Right ventricle myocardium superior (tissue), 1 donor: ENCODE data around the gene SMAD1. TPM values are rescaled to one million over a fixed set of nuclear protein-coding genes. Genes with fewer than 3 reads are reported as not detected.
"Not testable (repeated sequence)": the region's sequence is repeated elsewhere in the genome, so short reads cannot be mapped to it uniquely, and the experiment has no call there.

Experiments used
- ATAC-seq: fragments of 200-7000 bp; cut with Tn5 transposase; one replicate; pipeline ENCODE4 v1.9.1; 2020; ENCODE audit warnings: mild to moderate bottlenecking; ENCODE audit not compliant: poor library complexity
- DNase-seq: peaks from one replicate; pipeline ENCODE4 v3.0.0-alpha.2; 2020
- intact Hi-C: fragments of 100-400 bp; cut with DNase I; formaldehyde crosslinking; loops from one replicate; pipeline ENCODE4 v1.11.2; 2022
- total RNA-seq: library from RNA; stranded (reverse); fragmentation: NEBNext Ultra II Directional; extraction: Animal tissue kit (Norgen Biotek cat#: 25700); gene quantifications from one replicate; pipeline ENCODE4 v1.2.1, GENCODE V29; 2021
- donor health status: DM: no; HTN: yes; CAD: no; lungs with severe emphysema.

The SMAD1 gene
- total RNA-seq, 1 donor from 2014 or later, result 8.9 TPM

GRCh38 chr4:145545031-145545430 lies 63.4 kb downstream of the SMAD1 start:
- intact Hi-C loops, result no loop called here
- no peak for DNase-seq
- ATAC-seq, result no peak

DNA sequence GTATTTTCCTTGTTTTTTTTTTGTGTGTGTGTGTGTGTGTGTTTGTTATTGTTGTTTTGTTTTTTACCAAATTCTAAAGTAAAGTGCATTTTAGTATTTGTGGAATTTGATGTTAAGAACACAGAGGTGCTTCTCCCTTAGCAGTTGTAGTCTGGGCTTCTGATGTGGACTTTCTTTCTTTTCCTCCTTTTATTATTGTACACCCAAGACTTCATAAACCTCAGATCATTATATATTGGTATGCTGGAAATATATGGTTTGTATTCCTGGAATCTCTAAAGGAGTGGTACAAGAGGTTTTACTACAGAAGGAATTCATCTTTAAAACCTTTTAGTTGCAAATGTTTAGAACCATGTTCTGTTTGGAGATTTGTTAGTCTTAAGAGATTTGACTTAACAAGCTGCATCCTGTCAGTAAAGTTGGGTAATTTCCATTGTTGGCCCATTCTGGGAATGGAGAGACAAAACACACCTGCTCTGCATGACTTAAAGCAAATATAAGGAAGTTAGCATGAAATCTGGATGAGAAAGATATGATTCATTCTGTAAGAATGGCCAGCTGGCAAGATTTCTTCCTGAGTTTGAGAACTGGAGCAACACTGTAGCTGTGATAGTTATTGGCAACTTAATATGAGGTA lies 64.0 kb downstream of the SMAD1 start:
- DNase-seq (no peak), ATAC-seq (peak; percentile 76)
- intact Hi-C loops, result no loop called here

DNA sequence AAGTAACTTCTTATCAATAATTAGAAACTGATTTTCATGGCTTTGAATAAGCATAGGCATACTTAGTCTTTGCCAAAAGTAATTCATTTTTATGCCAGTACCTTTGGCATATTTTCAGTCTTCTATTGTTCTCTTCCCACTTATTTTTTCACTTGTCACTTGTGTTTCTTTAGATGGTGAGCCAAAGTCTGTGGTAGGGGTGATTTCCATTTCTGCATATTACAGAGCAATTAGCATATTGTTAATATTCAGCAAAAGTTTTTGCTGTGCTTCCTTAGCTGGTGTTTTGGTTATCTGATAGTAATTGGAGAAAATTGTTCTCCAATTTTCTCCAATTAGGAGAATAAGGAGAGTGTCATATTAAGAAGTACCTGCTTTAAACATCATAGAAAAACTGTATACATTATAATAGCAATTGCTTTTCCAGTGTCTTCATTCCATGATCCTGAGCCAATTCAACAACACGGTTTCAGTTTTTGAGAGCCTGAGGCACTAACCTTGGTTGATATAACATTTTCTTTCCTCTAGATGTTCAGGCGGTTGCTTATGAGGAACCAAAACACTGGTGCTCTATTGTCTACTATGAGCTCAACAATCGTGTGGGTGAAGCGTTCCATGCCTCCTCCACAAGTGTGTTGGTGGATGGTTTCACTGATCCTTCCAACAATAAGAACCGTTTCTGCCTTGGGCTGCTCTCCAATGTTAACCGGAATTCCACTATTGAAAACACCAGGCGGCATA lies 64.7 kb downstream of the SMAD1 start:
- DNase-seq (no peak), ATAC-seq (no peak)
- intact Hi-C loops, result no loop called here

GRCh38 chr4:145551660-145552059 lies 70.0 kb downstream of the SMAD1 start:
- intact Hi-C loops, result loop anchor here (5.0 kb wide), 1 partner anchor 69 kb away; the partner anchor contains the start of gene SMAD1
- no peak for DNase-seq
- no peak for ATAC-seq

DNA sequence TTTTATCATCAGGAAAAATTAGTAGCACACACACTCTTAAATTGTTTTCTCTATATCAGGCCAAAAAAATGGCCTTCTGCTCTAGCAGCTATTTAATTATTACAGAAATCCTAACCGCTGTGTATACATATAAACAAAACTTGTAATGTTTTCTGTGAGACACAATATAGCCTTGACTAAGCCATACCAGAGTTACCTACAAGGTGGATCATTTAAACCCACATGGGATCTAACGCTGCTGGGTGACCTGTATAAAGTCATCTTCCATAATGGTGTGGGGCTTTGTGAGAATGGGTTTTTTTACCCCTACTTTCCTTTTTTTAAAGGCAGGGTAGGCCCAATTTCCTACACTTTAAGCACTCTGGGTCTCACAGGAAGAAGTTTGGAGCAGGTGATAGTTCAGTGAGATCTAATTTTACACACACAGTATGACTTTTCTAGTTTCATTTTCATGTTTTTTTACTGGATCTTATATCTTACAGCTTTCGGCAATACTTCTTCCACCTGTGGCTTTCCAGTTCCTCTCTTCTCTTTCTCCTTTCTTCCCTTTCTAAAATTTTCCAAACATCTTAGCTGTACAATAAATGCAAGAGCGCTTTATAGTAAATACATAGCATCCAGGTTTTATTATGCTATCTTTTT lies 70.6 kb downstream of the SMAD1 start:
- DNase-seq (no peak), ATAC-seq (no peak)
- intact Hi-C loops, result loop anchor here (5.0 kb wide), 1 partner anchor 70 kb away; the partner anchor contains the start of gene SMAD1

- ATAC-seq, result no peak
- DNase-seq, result no peak
- intact Hi-C loops, result loop anchor here (5.0 kb wide), 1 partner anchor 71 kb away; the partner anchor contains the start of gene SMAD1
These were observed 71.7 kb downstream of the SMAD1 start for GRCh38 chr4:145553375-145553774.

GRCh38 chr4:145554691-145555090 lies 73.0 kb downstream of the SMAD1 start:
- ATAC-seq (no peak), DNase-seq (no peak)
- intact Hi-C loops, result loop anchor here (5.0 kb wide), 1 partner anchor 72 kb away; the partner anchor contains the start of gene SMAD1

DNA sequence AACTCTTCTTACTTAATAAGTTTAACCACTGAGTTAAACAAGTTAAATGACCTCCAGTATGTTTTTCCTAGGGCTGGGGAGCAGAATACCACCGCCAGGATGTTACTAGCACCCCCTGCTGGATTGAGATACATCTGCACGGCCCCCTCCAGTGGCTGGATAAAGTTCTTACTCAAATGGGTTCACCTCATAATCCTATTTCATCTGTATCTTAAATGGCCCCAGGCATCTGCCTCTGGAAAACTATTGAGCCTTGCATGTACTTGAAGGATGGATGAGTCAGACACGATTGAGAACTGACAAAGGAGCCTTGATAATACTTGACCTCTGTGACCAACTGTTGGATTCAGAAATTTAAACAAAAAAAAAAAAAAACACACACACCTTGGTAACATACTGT lies 76.1 kb downstream of the SMAD1 start:
- peak; percentile 50 for DNase-seq
- intact Hi-C loops, result loop anchor here (2.0 kb wide), 1 partner anchor 323 kb away; no protein-coding TSS in a partner anchor

GRCh38 chr4:145563293-145563985 lies 81.8 kb downstream of the SMAD1 start:
- ATAC-seq (no peak), DNase-seq (no peak)
- intact Hi-C loops, result no loop called here

More for the DNA sequence above, 76.1 kb downstream of the SMAD1 start:
- ATAC-seq, result peak; percentile 92

DNA sequence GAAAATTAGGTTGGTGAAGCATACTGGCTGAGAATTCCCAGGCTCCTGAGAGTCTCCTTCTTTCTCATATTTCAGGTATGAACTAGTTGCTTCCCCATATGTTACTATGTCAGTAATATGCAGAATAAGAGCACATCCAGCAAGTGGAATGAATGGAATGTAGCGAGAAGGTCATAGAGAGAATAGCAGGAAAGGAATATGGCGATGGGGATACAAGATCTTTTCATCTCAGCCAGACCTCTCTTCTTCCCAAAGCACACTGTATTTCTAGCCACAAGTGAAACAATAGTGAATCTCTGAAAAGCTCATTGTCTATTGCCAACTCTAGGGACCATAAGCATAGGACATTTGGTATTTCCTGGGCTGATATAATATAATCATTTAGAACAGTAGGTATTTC lies 82.9 kb downstream of the SMAD1 start:
- no peak for ATAC-seq
- intact Hi-C loops, result no loop called here
- no peak for DNase-seq

DNA sequence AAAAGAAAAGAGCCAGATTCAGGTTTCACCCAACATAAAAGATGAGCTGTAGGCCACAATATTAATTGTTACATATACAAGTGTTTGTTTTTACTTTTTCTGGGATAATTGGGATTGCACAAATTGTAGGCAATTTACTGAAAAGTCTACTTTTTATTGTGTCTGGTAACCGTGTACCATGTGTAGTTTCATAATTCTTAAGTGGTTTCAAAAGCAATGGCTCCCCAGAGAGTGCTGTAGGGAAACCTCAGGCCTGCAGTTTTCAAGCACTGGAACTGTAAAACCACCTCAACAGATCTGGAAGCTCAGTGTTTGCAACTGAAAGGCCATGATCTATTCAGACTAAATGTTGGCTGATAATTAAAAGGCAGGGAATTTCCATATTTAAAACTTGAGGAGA lies 83.7 kb downstream of the SMAD1 start:
- no peak for ATAC-seq
- intact Hi-C loops, result no loop called here

GRCh38 chr4:145566086-145566708 lies 84.5 kb downstream of the SMAD1 start:
- intact Hi-C loops, result no loop called here
- DNase-seq, result no peak
- ATAC-seq, result no peak

More for the DNA sequence above, 83.7 kb downstream of the SMAD1 start:
- no peak for DNase-seq

GRCh38 chr4:145566768-145567167 lies 85.1 kb downstream of the SMAD1 start:
- intact Hi-C loops, result no loop called here
- no peak for ATAC-seq
- DNase-seq, result no peak

DNA sequence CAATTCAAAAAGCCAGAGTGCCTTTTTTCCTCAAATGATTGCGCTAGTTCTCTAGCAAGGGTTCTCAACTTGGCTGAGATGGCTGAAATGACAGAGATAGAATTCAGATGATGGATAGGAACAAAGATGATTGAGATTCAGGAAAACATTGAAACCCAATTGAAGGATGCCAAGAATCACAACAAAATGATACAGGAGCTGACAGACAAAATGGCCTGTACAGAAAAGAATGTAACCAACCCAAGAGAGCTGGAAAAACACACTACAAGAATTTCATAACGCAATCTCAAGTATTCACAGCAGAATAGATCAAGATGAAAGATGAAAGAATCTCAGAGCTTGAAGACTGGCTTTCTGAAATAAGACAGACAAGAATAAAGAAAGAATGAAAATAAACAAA lies 85.9 kb downstream of the SMAD1 start:
- DNase-seq, result no peak
- ATAC-seq, result no peak
- intact Hi-C loops, result no loop called here

DNA sequence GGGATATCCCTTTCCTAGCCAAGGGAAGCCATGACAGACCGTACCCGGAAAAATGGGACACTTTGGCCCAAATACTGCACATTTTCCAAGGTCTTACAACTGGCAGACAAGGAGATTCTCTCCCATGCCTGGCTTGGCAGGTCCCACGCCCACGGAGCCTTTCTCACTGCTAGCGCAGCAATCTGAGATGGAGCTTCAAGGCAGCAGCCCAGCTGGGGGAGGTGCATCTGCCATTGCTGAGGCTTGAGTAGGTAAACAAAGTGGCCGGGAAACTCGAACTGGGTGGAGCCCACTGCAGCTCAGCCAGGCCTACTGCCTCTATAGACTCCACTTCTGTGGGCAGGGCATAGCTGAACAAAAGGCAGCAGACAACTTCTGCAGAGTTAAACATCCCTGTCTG lies 92.9 kb downstream of the SMAD1 start:
- ATAC-seq, intact Hi-C loops, DNase-seq: not testable (repeated sequence)

- ATAC-seq (no peak), DNase-seq (no peak)
- intact Hi-C loops, result no loop called here
These were observed 99.3 kb downstream of the SMAD1 start for GRCh38 chr4:145580906-145581305.

DNA sequence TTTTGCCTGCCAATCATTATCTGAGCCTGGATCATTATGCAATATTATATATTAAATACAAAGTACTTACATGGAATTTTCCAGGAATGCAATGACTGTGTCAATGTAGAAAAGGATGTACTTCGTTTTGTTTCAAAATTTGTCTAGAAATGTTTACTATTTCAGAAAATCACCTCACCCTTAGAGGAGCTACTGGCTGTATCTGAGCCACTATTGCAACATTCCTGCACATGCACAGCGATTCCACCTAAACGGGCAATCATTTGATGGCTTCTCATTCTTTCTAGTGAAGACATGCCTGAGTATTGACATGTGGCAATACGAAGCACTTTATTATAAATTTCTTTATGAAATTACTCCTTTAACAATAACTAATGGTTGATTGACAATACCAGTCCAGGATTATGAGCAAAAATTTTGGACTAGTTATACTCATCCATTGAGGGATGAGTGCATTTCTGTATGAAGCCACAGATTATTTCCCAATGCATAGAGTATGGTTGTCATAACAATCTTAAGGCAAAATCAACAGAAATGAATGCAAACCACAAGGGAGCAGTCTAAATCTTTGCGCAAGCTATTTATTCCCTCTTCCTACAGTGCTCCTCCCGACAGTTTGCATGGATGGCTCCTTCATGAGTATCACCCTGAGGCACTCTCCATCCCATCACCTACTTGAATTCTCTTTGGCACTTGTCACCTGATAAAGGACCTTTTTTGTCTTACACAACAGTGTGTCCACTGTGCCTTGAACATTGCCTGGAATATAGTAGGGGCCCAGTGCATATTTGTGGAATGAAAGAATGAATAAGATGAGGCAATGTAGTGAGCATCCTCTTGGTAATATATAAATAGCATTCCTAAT lies 101.8 kb downstream of the SMAD1 start:
- intact Hi-C loops, result no loop called here
- DNase-seq, result no peak
- no peak for ATAC-seq
